Muscle of leg (tissue), 16 donors: ENCODE results near the gene HRAS. TPM values are rescaled to one million over a fixed set of nuclear protein-coding genes. Genes with fewer than 3 reads are reported as not detected.

ENCODE experiments used
- DNase-seq: peaks from one replicate; pipeline ENCODE4 v3.0.0; 2013
- H3K27ac ChIP-seq: one replicate; pipeline ENCODE4 v1.5.1; 2013; ENCODE audit warnings: mild to moderate bottlenecking, low read length, control low read depth
- H3K27me3 ChIP-seq: one replicate; pipeline ENCODE4 v1.6.1; 2013; ENCODE audit warnings: low read length; ENCODE audit not compliant: control insufficient read depth, insufficient read depth
- H3K36me3 ChIP-seq: one replicate; pipeline ENCODE4 v1.6.1; 2013; ENCODE audit warnings: low read length; ENCODE audit not compliant: control insufficient read depth, insufficient read depth
- H3K4me1 ChIP-seq: one replicate; pipeline ENCODE4 v1.6.1; 2013; ENCODE audit warnings: low read length; ENCODE audit not compliant: control insufficient read depth, insufficient read depth
- H3K4me3 ChIP-seq: one replicate; pipeline ENCODE4 v1.5.1; 2013; ENCODE audit warnings: low read length, control low read depth
- H3K9me3 ChIP-seq: replicated peaks from 2 replicates; pipeline ENCODE4 v1.6.1; 2013; ENCODE audit warnings: low read depth, low read length; ENCODE audit not compliant: control insufficient read depth
- WGBS: methylation state at CpG from one replicate; pipeline ENCODE4 v1.1.5; 2013; ENCODE audit warnings: missing lambda C conversion rate; ENCODE audit not compliant: insufficient coverage; 5-methylcytosine and 5-hydroxymethylcytosine counted together
- long read RNA-seq, 11 donors: transcript quantifications; one replicate each; lab custom pipeline, GENCODE V29; 2026
- polyA plus RNA-seq, 8 donors: library from polyadenylated mRNA; unstranded; fragments of 120-200 nt; gene quantifications; one replicate each; pipeline versions ENCODE4 v1.2.1 to v1.2.3, GENCODE V29; 2013; ENCODE audit warnings: inconsistent platforms in 1 of 8, low replicate concordance in 1 of 8; ENCODE audit not compliant: insufficient read length in 8 of 8, insufficient read depth in 1 of 8
- total RNA-seq: library from RNA; stranded (reverse); fragments of 120-200 nt; gene quantifications from one replicate; pipeline ENCODE4 v1.2.4, GENCODE V29; 2013

HRAS gene
- total RNA-seq (90.4 TPM), polyA plus RNA-seq (100 to 1,000 TPM in 5 of 8 donors, 10 to 100 TPM in 3; 78.8 to 143 (median 119) TPM)
- long read RNA-seq, donor 1, transcript HRAS-201 (6 exons, 894 nt) = major isoform, 16 of 21 reads
- long read RNA-seq, donor 1, partial matches to known transcripts = 0 of 21 reads
- long read RNA-seq, donor 1, other reads (novel, unspliced or antisense) = 0 of 21 reads
- long read RNA-seq, donor 2, partial matches to known transcripts = 0 of 3 reads
- long read RNA-seq, donor 2, other reads (novel, unspliced or antisense) = 0 of 3 reads
- long read RNA-seq, donor 3, transcript HRAS-205 (5 exons, 1,151 nt) = minor isoform, 6 of 55 reads
- long read RNA-seq, donor 3, transcript HRAS-201 (6 exons, 894 nt) = major isoform, 41 of 55 reads
- long read RNA-seq, donor 3, partial matches to known transcripts = 0 of 55 reads
- long read RNA-seq, donor 3, other reads (novel, unspliced or antisense) = 0 of 55 reads
- long read RNA-seq, donor 4, transcript HRAS-201 (6 exons, 894 nt) = major isoform, 34 of 45 reads
- long read RNA-seq, donor 4, partial matches to known transcripts = 0 of 45 reads
- long read RNA-seq, donor 4, other reads (novel, unspliced or antisense) = 0 of 45 reads
- long read RNA-seq, donor 5, transcript HRAS-201 (6 exons, 894 nt) = major isoform, 42 of 56 reads
- long read RNA-seq, donor 5, partial matches to known transcripts = 9 of 56 reads
- long read RNA-seq, donor 5, other reads (novel, unspliced or antisense) = 0 of 56 reads
- long read RNA-seq, donor 6, transcript HRAS-201 (6 exons, 894 nt) = major isoform, 73 of 105 reads
- long read RNA-seq, donor 6, partial matches to known transcripts = 17 of 105 reads
- long read RNA-seq, donor 6, other reads (novel, unspliced or antisense) = 0 of 105 reads
- long read RNA-seq, donor 7, transcript HRAS-201 (6 exons, 894 nt) = major isoform, 28 of 35 reads
- long read RNA-seq, donor 7, partial matches to known transcripts = 5 of 35 reads
- long read RNA-seq, donor 7, other reads (novel, unspliced or antisense) = 0 of 35 reads
- long read RNA-seq, donor 8, transcript HRAS-201 (6 exons, 894 nt) = major isoform, 16 of 34 reads
- long read RNA-seq, donor 8, partial matches to known transcripts = 14 of 34 reads
- long read RNA-seq, donor 8, other reads (novel, unspliced or antisense) = 0 of 34 reads
- long read RNA-seq, donor 9, transcript HRAS-201 (6 exons, 894 nt) = major isoform, 17 of 27 reads
- long read RNA-seq, donor 9, partial matches to known transcripts = 0 of 27 reads
- long read RNA-seq, donor 9, other reads (novel, unspliced or antisense) = 0 of 27 reads
- long read RNA-seq, donor 10, transcript HRAS-201 (6 exons, 894 nt) = major isoform, 29 of 43 reads
- long read RNA-seq, donor 10, partial matches to known transcripts = 7 of 43 reads
- long read RNA-seq, donor 10, other reads (novel, unspliced or antisense) = 0 of 43 reads
- long read RNA-seq, donor 11, transcript HRAS-201 (6 exons, 894 nt) = major isoform, 31 of 46 reads
- long read RNA-seq, donor 11, partial matches to known transcripts = 6 of 46 reads
- long read RNA-seq, donor 11, other reads (novel, unspliced or antisense) = 0 of 46 reads

DNA sequence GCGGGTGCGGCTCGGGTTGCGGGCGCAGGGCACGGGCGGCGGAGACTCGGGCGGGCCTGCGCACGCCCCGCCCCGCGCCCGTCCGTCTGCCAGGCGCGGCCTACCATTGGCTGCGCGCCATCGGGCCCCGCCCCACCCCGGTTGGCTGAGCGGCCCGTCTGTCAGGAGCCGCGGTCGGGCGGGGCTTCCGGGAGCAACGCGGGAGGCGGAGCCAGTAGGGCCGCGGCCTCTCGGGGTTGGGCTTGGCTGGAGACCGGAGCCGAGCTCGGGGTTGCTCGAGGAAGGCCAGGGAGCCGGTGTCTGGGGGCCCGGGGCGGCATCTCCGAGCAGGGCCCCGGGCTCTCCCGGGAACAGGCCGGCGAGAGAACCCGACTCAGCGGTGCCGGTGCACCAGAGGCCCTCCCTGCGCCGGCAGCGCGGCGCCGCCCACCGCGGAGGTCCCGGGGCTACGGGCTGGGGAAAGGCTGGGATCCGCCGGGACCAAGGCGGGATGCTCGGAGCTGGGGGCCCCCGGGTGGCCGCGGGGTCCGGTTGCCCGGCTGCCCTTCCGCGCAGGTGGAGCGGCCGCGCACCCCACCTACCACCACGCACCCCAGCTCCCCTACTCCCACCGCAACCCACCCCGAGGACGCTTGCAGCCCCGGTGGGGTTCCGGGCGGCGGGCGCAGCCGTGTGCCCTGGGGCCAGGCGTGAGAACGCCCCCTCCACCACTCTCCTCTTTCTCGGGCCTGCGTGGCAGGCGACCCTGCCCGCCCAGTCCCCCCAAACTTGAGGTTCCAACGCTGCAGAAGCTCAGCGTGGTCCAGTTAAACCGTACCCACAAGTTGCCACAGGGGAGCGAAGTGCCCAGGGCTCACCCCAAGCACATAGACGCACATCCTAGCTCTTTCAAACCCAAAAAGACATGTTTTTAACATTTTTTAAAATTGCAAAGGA lies at the start of gene HRAS:
TSS of gene HRAS (minus strand) at position 58 of the 936 bp plus-strand sequence.
- 2% methylated on average over 79 of the region's 97 CpGs for WGBS
- Histone ChIP-seq H3K36me3 (peaks cover 30% of the 10 kb centered on the region), H3K4me1 (peaks cover 52% of the 10 kb centered on the region), H3K4me3 (peak within 1 kb of the TSS; percentile 82), H3K9me3 (no peaks in the 10 kb centered on the region), H3K27ac (peak within 1 kb of the TSS; percentile 90), H3K27me3 (peaks cover 37% of the 10 kb centered on the region)
- peak; percentile 97 for DNase-seq

DNA sequence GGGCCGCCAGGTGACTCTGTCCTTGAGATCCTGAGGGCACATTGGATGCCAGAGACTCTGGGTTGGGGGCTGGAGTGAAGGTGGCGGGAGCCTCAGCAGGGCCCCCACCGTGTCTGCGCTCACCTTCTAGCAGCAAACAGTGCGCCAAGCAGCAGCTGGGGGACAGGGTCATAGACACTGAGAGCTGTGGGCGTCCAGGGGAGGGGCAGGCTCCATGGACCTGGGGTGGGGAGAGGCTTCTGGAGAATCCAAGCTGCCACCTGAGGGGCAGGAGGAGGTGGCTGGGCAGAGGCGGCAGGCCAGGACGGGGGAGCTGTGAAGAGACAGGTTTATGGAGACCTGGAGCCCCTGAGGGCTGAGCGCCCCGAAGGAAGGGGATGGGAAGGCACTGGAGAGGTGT lies 48.9 kb upstream of the HRAS start:
- H3K4me1 ChIP-seq = peaks cover 4% of the 10 kb centered on the region
- 93% methylated on average over 8 of the region's 10 CpGs for WGBS
- no peaks in the 10 kb centered on the region for H3K9me3 ChIP-seq
- no peak overlapping the region for H3K4me3 ChIP-seq
- no peak overlapping the region for H3K27ac ChIP-seq
- H3K27me3 ChIP-seq = no peaks in the 10 kb centered on the region
- DNase-seq = no peak
- peaks cover 63% of the 10 kb centered on the region for H3K36me3 ChIP-seq

DNA sequence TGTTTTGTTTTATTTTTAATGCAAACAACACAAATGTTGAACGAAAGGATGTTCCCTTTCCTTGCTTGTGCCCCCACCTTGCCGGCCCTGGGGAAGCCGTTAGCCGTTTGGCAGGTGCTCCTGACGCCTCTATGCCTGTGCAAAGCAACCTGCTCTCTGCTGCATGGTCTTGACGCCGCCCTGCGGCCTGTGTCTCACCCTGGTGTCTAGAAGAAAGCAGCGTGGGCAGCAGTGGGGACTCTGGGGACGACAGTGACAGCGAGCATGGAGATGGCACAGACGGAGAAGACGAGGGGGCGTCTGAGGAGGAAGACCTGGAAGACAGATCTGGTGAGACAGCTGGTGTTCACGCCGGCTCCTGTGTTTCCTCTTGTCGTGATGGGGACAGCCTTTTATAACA lies 46.4 kb upstream of the HRAS start:
- H3K27me3 ChIP-seq = no peaks in the 10 kb centered on the region
- DNase-seq = no peak
- no peaks in the 10 kb centered on the region for H3K9me3 ChIP-seq
- peaks cover 25% of the 10 kb centered on the region for H3K4me1 ChIP-seq
- WGBS = 86% methylated on average over 14 of the region's 17 CpGs
- H3K36me3 ChIP-seq = peaks cover 46% of the 10 kb centered on the region
- H3K4me3 ChIP-seq = no peak overlapping the region
- no peak overlapping the region for H3K27ac ChIP-seq

DNA sequence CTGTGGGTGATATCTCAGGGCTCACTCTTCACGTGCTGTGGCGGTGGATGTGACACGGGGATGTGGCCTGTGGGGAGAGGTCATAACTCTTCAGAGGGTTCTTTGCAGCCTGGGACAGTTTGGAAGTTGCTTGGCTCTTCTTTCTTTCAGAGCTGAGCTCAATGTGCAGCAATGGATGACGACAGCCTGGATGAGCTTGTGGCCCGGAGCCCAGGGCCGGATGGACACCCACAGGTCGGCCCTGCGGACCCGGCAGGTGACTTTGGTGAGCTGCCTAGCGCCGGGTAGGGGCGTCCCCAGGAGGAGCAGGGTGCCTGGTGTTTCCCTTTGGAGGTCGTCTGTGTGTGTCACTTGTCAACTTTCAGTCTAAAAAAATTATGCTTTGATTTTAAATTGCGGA lies 46.0 kb upstream of the HRAS start:
- no peaks in the 10 kb centered on the region for H3K27me3 ChIP-seq
- H3K36me3 ChIP-seq = peaks cover 41% of the 10 kb centered on the region
- WGBS = 78% methylated on average over 10 of the region's 14 CpGs
- H3K4me1 ChIP-seq = peaks cover 25% of the 10 kb centered on the region
- H3K27ac ChIP-seq = no peak overlapping the region
- no peak for DNase-seq
- no peaks in the 10 kb centered on the region for H3K9me3 ChIP-seq
- H3K4me3 ChIP-seq = no peak overlapping the region

DNA sequence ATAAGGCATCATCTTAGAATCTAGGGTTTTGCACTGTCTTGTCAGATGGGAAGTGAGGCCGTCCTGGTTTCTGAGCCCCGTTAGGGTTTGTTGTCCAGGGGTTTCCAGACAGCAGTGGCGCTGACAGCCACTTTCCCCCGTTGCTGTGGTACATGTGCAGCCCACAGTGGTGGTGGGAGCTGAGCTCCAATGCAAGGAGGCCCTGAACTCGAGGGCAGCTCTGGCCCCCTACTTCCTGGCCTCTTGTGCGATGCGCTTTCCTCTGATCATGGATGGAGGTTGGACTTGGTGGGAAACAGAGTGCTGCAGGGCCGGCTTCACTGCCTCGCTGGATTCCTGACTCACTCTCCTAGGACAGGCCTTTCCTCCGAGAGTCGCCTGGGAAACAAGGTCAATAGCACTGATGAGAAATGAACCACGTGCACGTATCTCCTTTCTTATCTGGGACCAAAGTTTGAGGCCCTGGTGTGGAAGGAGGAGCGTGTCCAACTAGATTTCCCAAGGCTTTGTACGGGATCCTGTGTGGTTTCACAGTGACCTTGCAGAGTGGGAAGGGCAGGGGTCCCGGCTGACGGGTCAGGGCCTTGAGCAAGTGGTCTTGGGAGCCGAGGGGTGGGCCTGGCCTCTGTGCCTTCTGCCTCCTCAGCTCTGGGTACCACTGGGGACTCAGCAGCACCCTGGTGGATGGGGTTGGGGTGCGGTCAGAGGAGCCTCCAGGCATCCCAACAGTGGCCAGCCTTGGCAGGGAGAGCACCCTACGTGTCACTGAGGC lies 44.6 kb upstream of the HRAS start:
- H3K9me3 ChIP-seq = no peaks in the 10 kb centered on the region
- H3K4me3 ChIP-seq = no peak overlapping the region
- H3K27ac ChIP-seq = no peak overlapping the region
- DNase-seq = no peak
- H3K27me3 ChIP-seq = peaks cover 7% of the 10 kb centered on the region
- H3K36me3 ChIP-seq = peaks cover 35% of the 10 kb centered on the region
- WGBS = 81% methylated on average over 20 of the region's 20 CpGs
- H3K4me1 ChIP-seq = peaks cover 28% of the 10 kb centered on the region

DNA sequence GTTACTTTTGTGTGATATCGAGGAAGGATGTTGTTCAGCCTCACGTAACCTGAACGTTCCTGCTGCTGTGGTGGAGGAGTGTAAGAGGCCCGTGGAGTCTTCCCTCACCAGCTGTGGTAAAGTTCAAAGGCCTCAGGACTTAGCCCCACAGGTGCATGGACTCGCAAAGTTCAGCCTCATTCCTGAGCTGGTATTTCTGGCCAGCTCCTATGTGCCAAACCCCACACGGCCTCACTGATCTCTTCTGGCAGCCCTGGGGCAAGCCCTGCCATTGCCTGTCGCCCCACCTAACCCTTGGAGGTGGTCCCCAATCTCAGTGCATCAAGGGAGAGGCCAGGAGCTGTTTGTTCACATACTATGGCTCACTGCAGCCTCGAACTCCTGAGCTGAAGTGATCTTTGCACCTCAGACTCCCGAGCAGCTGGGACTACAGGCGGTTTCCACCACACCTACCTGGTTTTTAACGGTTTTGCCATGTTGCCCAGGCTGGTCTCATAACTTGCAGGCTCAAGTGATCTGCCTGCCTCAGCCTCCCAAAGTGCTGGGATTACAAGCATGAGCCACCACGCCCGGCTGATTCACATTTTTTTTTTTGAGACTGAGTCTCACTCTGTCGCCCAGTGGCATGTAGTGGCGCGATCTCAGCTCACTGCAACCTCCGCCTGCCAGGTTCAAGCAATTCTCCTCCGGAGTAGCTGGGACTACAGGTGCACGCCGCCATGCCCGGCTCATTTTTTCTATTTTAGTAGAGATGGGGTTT lies 43.1 kb upstream of the HRAS start:
- H3K27ac ChIP-seq = no peak overlapping the region
- H3K4me3 ChIP-seq = no peak overlapping the region
- 68% methylated on average over 12 of the region's 21 CpGs for WGBS
- DNase-seq = no peak
- peaks cover 16% of the 10 kb centered on the region for H3K27me3 ChIP-seq
- H3K36me3 ChIP-seq = peaks cover 22% of the 10 kb centered on the region
- H3K4me1 ChIP-seq = peaks cover 33% of the 10 kb centered on the region
- no peaks in the 10 kb centered on the region for H3K9me3 ChIP-seq

DNA sequence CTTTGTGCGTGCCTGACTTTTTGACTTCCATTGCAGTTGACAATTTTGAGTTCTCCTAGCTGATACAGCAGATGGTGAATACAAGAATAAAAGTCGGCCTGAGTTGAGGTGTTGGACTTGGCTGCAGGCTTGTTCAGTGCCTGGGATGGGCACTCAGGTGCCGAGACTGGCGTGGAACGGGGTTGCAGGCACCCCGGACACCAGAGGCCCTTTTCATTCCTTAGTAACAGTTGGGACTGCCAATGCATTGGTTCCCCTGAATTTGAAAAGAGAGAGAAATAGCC lies 42.2 kb upstream of the HRAS start:
- no peak for DNase-seq
- H3K27ac ChIP-seq = no peak overlapping the region
- peaks cover 22% of the 10 kb centered on the region for H3K27me3 ChIP-seq
- WGBS = 63% methylated on average over 6 of the region's 6 CpGs
- H3K9me3 ChIP-seq = no peaks in the 10 kb centered on the region
- peaks cover 15% of the 10 kb centered on the region for H3K36me3 ChIP-seq
- peaks cover 33% of the 10 kb centered on the region for H3K4me1 ChIP-seq
- peak overlapping the region; percentile 90 for H3K4me3 ChIP-seq
